Activated T-cell treated with anti-CD3 and anti-CD28 coated beads for 48 hours (primary cell): ENCODE results near the gene DNAJC6.
A peak's percentile ranks its signal among the peaks of the same experiment; 100 is the strongest.
"Not testable (repeated sequence)": the region's sequence is repeated elsewhere in the genome, so short reads cannot be mapped to it uniquely, and the experiment has no call there.

Experiments used
- DNase-seq: peaks from one replicate; pipeline ENCODE4 v3.0.0-alpha.2; 2020; ENCODE audit warnings: low read depth

DNAJC6 gene

DNA sequence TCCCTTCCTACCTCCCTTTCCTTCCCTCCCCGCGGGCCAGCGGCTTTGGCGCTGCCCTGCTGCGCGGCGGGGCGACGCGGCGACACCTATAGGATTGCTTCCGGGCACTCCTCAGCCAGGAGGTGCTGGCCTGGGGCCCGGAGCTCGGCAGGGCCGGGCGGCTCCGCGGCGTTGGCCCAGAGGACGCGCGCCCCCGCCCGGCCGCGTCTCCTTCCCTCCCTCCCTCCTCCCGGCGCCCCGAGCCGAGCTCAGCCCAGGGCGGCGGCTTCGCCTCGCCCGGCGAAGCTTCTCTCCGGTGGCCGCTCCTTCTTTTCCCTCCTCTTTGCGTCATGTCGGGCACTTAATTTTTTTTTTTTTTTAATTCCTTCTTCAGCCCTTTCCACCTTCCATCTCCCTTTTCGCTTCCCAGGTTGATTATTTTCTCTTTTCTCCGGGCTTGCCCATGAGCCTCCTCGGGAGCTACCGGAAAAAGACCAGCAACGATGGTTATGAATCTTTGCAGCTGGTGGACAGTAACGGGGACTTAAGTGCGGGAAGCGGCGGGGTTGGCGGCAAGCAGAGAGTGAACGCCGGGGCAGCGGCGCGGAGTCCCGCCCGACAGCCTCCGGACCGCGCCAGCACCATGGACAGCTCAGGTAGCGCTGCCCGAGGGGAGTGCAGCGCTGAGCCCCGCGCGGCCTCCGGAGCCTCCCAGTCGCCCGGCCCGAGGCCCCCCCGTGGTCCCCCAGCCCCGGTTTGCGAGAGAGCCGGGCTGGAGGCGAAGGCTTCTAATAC lies at the start of gene DNAJC6:
Gene DNAJC6, plus strand, starts transcription at position 240 of the 774 bp plus-strand sequence. Its CDS starts 203 bp downstream, at position 443.
- DNase-seq, result peak; percentile 46

DNA sequence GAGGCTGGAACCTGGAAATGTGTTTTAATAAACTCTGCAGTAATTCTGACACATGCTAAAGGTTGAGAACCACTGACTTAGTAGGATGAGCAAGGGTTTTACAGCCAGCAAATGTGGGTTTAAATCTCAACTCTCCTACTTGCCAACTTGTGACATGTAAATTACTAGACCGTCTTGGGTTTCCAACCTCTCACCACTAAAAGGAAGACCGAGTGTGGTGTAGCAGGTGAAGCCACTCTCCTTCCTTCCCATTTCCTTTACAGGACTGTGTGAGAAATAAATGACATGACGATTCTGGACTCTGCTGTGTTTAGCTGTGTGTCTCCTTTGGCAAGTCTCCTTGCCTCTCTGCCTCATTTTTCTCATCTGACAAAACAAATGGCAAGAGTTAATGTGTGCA lies 49.5 kb upstream of the DNAJC6 start:
- DNase-seq, result no peak

DNA sequence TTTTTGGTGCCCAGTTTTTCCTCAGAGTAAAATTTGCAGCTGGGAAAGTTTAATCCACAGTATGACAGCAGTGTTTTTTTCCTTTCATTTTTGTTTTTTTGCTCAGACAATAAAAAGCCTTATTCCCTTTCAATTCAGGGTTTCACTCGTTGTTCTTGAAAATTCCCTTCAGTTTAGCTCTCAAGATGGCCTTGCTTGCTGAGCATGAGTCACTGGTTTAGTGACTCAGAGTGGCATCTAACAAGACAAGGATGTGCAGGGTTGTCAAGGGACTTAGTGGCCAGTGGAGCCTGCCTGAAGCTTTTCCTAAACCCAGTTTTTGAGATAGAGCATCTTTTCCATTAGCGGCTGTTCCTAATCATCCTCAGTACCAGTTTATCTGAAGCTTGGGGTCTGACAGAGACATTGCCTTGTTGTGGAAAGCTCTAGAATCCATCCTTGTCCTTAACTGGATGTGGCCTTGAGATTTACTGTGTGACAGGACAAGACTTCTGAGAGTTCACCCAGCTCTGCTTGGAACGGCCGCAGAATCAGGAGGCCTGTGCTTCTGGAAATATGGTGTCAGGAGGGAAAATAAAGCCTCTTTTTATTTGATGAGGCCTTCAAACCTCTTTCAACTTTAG lies 48.4 kb upstream of the DNAJC6 start:
- DNase-seq, result no peak

DNA sequence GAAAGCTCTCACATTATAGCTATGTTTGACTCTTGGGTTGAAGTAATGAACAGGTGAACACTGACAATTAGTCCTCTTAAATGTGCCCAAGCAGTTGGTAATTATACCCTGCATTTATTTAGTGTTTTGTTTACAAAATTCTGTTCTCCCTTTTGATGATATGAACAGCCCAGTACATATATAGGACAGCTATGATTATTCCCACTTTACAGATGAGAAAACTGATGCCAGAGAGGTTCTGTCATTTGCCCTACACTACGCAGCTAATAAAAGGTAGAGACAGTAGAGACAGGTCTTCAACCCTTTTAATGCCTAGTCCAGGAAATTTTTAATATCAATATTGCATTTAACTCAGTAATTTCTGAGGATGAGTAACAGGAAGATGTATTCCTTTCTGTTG lies 46.1 kb upstream of the DNAJC6 start:
- DNase-seq, result no peak

DNA sequence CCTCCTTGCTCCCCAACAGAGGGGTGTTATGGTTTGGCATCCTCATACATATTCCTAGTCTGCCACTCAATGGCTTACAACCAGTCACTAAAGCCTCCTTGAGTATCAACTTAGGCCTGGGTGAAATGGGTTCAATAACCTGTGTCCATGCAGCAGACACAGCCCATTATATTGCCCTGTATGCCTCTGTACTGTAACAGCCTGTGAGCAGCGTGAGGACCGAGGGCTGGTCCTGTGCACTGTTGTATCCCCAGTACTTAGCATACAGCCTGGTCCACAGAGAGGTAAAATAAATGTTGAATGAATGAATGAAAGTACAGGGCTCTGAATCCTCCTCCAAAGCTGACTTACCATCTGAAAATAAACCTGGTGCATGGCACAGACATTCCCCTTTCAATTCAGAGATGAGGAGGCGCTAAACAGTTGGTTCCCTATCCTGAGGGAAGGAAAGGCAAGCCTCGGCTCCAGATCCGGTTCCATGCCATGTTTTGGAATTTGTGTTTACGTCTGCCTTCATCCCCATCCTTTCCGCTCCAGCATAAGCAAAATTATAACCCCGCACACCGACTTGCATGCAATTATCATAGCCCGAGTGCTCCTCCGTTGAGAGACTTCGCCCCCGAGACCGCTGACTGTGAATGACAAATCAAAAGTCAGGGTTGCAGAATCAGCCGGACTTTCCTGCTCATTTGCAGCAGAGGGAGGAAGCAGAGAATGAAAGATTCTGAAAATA lies 45.0 kb upstream of the DNAJC6 start:
- DNase-seq, result no peak

DNA sequence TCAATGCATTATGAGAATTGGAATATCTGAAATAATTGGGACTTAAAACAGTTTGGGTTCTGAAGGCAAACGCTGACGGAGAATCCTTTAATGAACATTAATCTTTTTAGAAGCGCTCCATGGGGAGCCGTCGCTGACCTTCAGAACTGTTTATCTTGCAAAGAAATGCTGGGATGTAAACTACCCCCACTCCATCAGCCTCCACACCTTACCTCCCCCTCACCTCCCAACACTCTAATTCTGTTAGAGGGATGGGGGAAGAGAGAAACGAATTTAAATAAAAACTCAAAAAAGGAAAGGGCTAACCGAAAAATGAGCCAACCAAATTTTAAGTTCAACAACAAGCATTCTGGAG lies 44.1 kb upstream of the DNAJC6 start:
- no peak for DNase-seq

DNA sequence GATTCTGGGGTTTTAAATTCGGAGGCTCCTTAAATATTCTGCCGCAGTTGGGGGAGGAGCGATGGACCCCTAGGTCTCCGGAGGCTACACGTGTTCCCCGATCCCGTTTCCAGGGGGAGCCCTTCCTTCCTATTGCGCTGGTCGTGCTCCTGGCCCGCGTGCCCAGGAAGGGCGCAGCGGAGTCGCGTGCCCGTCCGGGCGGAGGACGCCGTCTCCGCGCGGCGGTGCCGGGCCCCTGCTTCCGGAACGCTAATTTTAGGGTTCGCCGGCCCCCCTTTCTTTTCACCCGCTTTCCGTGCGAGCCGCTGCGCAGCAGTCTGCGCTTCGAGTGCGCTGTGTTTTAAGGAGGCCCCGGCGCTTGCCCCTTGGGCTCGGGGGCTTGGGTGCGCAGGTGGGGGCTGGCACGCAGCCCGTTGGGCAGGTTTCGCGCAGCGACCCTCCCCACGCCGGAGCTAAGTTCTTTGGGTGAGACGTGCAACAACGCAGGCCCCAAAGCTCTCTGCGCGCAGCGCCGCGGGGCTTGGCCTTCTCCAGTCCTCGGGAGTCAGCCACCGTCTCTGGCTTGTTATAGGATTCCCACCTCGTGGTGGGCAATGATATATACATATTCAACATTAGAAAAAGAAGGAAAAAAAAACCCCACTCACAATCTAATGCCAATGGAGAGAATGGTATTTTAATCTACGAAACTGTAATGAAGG lies 43.5 kb upstream of the DNAJC6 start:
- peak; percentile 9 for DNase-seq

DNA sequence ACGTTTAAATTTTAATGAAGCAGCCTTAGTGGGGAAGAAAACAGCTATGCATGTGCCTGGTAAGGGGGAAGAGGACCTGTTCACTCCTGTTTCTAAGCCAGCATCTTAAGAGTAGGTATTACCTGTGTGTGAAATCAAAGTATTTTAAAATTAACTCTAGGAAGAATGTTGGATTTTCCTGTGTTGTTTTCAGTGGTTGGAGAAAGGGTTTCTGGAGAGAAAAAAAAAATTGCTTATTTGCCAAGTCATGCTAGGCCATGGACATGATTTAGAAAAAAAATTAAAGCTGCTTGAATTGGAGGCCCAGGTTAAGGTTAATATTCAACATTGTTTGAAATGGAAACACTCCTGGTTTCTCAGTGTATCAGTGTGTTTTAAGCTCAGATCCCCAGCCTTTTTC lies 42.9 kb upstream of the DNAJC6 start:
- no peak for DNase-seq

DNA sequence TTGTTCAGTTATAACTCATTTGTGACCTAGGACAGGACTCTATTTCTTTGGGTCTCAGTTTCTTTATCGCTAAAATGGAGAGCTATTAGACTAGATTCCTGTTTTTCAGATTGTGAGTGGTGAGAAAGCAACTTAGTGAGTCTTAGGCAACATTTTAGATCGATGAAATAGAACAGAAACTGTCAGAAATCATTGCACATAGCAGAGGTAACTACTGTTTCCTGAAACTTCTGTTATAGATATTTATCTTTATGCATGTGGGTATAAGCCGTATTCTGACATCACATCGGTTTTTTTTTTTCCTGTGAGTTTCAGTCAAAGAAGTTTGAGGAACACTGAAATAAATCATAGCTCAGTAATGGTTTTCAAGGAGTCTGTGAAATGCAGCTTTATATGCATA lies 42.1 kb upstream of the DNAJC6 start:
- DNase-seq, result no peak

DNA sequence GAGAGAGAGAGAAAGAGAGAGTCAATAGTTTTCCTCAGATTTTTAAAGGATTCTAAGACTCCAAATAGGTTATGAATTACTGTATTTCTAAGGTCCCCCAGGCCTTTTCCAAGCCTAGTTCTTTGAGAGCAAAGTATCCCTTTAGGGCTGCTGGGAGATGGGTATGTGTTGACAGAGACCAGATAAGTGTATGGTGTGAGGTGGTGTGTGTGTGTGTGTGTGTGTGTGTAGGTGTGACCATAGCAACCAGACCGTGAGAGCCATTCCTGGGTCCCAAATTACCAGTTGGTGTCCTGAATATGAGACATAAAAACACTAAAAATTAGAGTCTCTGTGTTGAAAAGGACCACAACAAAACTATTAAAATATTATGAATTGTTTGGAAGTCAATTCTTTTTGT lies 41.7 kb upstream of the DNAJC6 start:
- DNase-seq, result no peak

DNA sequence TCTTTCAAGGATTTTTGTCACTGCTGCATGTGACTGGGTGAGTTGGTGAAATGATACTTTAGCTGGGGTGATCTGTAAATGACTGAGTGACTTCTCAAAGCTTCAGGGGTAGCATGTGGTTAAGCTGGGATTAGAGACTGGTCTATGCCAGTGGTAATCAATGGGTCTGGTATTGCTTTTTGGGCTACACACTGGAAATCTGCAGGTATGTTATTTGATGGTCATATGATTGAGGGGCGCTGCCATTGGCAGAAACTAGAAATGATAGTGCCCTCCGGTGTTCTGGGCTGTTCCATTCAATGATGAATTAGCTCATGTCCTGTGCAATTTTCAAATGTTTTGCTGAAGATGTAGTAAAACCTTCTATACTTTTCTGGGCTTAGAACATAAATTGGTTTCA lies 39.7 kb upstream of the DNAJC6 start:
- DNase-seq, result no peak

DNA sequence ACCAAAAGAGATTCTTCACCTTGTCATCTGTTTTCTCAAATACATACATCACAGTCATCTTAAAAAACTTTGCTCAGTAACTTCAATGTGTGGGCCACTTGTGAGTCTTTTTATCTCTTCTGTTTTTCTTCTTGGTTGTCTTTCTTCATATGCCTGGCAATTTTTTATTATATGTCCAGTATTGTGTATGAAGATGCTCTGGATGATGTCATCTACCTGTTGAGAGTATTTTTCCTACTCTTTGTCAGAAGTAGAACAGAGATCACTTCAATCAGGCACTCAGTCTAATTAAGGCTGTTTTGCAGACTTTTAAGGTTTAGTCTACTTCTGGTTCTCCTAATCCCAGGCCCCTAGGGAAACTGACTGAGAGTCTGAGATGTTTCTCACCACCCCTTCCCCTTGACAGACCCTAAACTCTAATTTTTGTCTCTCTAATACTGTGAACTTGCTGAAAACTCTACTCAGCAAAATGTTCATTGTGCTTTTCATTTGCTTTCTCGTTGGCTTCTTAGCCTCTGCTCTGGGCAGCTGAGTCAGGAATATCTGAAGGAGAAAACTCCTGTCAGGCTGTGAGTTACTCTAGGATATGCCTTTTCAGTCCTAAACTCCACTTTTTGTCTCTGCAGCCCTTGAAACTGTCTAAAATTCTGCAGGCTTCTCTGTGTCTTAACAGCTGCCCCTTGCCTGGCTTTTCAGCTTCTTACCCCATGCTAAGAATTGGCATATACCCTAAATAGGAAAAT lies 33.0 kb upstream of the DNAJC6 start:
- no peak for DNase-seq

DNA sequence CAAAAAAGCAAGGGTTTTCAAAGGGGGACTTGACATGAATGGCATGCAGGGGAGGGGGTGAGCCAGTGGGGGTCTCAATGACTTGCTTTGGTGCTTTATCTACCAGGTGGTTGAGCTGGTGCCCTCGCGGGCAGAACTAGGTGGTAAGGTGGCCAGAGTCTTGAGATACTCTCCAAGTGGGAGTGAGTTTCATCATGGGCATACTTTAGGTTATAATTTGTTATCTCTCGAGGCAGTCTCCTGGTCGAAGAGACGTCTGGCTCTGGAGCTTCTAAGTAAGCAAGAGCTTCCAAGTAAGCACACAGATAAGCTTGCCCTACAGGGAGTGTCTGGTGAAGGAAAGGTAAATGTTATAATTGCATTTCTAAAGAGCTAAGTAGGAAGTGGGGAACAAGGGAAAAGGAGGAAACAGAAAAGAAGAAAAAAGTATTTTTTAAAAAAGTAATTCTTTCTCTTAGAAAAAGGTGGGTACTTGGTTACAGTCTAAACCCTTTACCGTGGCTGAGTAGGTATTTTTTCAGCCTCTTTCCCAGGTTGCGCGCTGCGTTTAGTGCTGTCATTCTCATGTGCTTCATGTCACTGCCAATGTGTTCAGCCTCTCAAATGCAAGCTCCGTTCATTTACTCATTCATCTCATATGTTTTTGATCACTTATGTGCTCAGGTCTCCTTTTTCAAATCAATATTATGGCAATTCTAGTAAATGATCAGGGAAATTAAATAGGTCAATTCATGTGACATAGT lies 31.6 kb upstream of the DNAJC6 start:
- DNase-seq, result no peak

DNA sequence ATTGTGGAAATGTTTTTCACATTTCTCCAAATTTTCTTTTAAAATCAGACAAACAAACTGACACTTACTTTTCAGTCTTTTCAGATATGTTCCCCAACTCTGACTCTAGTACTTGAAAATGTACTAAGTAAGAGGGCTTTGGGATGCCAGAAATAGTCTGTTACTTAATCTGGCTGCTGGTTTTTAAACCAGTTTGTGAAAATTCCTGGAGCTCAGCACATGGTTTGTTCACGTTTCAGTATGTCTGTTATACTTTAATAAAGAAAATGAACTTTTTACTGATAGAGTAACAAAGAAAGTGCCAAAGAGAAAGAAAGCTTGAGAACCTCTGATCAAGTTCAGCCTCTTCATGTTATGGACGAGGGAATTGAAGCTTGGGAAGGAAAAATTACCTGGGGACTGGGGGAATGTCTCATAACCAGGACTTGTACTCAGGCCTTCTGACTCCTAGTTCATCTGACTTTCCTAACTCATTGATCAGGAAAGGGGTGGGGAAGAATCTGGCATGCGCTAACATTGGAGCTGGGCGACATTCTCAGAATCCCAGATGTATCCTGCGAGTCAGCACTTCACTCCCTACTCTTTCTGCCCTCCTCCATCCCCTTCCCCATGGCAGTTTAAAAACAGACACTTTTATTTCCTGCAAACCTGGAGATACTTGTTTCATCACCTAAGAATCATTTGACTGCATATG lies 30.8 kb upstream of the DNAJC6 start:
- no peak for DNase-seq

DNA sequence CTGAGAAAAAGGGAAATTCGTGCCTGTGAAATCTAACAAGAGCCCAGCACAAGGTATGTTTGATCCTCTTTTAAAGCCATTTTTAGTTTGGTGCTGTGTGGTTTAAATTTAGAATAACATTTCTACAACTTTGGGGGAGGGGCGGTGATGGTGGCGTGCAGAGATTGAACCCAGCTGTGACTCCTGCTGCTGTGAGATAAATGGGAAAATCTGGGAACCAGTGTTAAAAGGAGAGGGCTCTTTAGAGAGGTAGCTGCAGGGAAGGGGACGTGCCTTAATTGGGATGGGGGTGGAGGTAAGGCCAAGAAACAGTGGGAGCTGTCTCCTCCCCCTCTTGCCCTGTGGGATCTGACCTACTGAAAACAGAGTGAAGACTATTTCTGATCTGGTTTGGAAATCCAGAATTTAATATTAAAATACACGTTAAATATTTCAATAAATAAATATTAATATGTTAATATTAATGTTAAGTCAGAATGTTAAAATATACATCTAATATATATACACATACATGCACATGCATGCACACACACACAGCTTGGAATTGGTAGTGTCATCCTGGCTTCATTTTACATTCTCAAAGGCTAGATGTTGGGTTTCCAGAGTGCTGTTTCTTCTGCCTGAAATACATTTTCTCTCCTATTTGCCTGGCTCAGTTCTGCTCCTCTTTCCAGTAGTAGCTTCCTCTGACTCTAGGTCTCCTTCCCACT lies 30.1 kb upstream of the DNAJC6 start:
- no peak for DNase-seq

DNA sequence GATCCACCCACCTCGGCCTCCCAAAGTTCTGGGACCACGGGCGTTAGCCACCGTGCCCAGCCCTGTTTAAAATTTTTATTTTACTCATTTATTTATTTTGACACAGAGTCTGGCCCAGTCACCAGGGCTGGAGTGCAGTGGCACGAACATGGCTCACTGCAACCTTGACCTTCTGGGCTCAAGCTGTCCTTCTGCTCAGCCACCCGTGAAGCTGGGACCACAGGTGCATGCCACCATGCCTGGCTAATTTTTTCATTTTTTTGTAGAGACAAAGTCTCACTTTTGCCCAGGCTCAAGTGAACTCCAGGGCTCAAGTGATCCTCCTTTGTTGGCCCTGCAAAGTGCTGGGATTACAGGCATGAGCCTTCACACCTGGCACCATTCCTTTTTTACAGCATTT lies 27.5 kb upstream of the DNAJC6 start:
- DNase-seq, result no peak

DNA sequence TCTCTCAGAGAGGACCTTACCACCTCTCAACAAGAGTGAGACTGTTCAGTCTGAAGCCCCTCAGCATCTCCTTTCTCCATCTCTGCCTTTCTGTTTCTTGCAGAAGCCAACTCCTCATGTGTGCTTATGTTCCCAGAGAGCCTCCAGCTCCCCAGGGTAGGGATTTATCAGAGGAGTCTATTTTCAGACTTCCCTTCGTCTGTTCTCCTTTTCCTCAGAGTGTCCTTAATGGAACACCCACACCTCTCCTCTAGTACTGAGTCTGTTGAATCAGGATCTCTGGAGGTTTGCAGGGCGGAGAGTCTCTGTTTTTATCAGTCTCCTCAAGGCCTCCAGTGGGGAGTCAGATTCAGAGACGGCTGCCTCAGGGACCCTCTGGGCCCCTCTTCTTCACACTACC lies 25.1 kb upstream of the DNAJC6 start:
- DNase-seq, result no peak

DNA sequence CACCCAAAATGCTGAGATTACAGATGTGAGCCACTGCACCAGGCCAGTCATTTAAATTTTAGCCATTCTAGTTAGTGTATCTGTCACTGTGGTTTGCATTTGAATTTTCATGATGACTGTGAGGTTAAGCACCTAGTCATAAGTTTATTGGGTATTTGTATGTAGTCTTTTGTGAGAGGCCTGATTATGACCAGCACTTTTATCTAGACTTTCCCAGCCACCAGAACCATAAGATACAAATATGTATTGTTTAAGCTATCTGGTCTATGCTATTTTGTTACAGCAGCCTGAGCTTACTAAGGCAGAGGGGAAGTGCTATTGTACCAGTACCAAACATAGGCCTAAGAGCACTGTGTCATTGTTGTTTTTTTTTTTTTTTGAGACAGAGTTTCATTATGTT lies 19.9 kb upstream of the DNAJC6 start:
- no peak for DNase-seq

DNA sequence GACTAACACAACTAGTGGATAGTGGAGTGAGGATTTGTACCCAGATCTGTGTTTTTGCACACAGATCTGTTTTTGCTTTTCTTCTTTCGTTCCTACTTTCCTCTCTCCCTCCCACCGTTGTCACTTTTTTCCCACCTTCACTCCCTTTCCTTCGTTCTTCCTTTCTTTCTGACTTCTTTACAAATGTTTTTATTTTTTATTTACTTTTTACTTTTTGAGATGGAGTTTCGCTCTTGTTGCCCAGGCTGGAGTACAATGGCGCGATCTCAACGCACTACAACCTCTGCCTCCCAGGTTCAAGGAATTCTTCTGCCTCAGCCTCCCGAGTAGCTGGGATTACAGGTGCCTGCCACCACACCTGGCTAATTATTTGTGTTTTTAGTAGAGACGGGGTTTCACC lies 17.5 kb upstream of the DNAJC6 start:
- DNase-seq, result not testable (repeated sequence)
